ENCODE results near the gene HOXC11.

DNA sequence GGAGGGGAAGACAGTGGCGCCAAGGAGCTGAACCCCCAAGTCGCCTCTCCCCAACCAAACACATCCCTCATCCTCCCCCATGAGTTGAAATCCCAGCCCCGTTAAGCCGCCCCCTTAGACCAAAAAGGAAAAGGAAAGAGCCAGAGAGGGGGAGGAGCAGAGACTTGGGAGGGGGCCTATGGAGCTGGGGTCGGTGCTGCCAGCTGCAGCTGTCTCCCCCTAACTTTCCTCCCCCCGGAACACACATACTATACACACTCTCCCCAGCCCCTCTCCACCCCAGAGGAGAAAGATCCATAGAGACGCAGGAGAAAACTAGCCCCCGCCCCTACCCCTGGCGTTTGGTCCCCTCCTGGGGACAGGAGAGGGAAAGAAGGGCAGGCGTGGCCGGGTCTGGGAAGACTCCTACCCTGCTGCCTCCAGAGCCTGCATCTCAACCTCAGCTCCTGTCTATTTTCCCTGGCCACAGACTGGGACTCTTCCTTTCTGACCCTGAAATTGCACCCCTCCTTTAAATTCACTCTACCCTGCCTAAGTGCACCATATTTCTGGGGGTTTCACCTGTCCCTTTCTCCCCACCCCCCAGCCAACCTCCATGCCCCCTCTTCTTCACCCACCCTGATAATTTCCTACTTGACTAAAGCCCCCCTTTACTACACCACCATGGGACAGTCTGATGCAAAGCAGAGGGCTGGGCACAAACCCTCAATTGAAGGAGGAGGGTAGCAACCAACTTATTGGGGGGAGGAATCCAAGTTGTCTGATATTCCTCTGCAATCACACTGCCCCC is 25.4 kb downstream of the HOXC11 start:
- TF ChIP-seq, protein P1, sequence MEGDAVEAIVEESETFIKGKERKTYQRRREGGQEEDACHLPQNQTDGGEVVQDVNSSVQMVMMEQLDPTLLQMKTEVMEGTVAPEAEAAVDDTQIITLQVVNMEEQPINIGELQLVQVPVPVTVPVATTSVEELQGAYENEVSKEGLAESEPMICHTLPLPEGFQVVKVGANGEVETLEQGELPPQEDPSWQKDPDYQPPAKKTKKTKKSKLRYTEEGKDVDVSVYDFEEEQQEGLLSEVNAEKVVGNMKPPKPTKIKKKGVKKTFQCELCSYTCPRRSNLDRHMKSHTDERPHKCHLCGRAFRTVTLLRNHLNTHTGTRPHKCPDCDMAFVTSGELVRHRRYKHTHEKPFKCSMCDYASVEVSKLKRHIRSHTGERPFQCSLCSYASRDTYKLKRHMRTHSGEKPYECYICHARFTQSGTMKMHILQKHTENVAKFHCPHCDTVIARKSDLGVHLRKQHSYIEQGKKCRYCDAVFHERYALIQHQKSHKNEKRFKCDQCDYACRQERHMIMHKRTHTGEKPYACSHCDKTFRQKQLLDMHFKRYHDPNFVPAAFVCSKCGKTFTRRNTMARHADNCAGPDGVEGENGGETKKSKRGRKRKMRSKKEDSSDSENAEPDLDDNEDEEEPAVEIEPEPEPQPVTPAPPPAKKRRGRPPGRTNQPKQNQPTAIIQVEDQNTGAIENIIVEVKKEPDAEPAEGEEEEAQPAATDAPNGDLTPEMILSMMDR (IDR thresholded peaks at IDR 0.05), result no peak
- no peak for TF ChIP-seq ZFX (IDR thresholded peaks at IDR 0.05; ENCODE audit: borderline replicate concordance)
